HUES64 (cell line): ENCODE results near the gene APOBEC3H.
"Not testable (repeated sequence)": the region's sequence is repeated elsewhere in the genome, so short reads cannot be mapped to it uniquely, and the experiment has no call there.

ENCODE experiments used
- H3K27ac ChIP-seq: 2 replicates; pipeline ENCODE4 v1.7.0; 2013; ENCODE audit warnings: low read depth, low read length, inconsistent platforms
- H3K27me3 ChIP-seq: 2 replicates; pipeline ENCODE4 v1.6.1; 2013; ENCODE audit warnings: mild to moderate bottlenecking, low read length; ENCODE audit not compliant: insufficient read depth
- H3K36me3 ChIP-seq: 2 replicates; pipeline ENCODE4 v1.6.1; 2013; ENCODE audit warnings: mild to moderate bottlenecking, low read length; ENCODE audit not compliant: insufficient read depth
- H3K4me1 ChIP-seq: 2 replicates; pipeline ENCODE4 v1.6.1; 2013; ENCODE audit warnings: mild to moderate bottlenecking, low read length, moderate library complexity; ENCODE audit not compliant: insufficient read depth
- H3K4me3 ChIP-seq: 2 replicates; pipeline ENCODE4 v1.5.1; 2013; ENCODE audit warnings: mild to moderate bottlenecking, low read length, moderate library complexity
- H3K9ac ChIP-seq: 2 replicates; pipeline ENCODE4 v1.6.1; 2013; ENCODE audit warnings: mild to moderate bottlenecking, low read depth, low read length
- H3K9me3 ChIP-seq: 2 replicates; pipeline ENCODE4 v1.6.1; 2013; ENCODE audit warnings: low read depth, low read length; ENCODE audit not compliant: insufficient read depth
- WGBS: fragments of 150-250, 120-280 bp; methylation state at CpG from one replicate; pipeline ENCODE4 v1.1.7; 2013; ENCODE audit warnings: missing lambda C conversion rate; 5-methylcytosine and 5-hydroxymethylcytosine counted together

APOBEC3H gene

DNA sequence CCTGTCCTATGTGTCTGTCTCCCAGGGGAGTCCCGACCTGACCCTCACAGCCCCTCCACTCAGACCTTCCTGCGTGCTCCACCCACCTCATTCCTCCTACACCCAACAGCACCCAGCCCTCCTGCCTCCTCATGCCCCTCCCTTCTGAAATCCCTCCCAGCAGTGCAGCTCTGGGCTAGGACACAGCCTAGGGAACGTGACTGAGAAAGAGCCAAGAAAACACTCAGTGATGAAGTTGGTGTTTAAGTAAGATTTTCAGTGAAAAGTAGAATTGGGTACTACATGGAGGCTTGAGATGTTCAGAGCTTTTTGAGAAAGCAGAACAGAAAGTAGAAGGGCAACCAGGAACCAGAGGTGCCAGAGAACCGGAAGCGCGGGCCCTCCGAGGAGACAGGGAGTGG, 24.5 kb upstream of the APOBEC3H start:
- H3K9ac ChIP-seq, result not testable (repeated sequence)
- 88% methylated on average over 6 of the region's 7 CpGs for WGBS

DNA sequence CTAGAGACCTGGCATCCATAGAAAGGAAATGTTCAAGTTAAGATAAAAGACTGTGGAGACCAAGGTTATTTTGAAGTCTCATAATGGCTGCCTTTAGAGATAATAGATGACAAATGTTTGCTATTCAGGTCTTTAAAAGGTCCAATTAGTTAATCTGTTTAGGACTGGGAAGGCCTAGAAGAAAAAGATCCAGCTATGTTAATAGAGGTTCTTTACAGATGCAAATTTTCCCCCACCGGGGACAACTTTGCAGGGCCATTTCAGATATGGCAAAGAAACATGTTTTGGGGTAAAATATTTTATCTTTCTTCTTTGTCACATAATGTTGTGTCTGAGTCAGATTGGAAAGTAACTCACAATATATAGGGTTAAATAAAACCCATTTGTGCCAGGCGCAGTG, 23.1 kb upstream of the APOBEC3H start:
- H3K27me3 ChIP-seq, result no peaks in the 10 kb centered on the region
- H3K27ac ChIP-seq, result no peak overlapping the region
- H3K9me3 ChIP-seq, result no peaks in the 10 kb centered on the region
- no peak overlapping the region for H3K4me3 ChIP-seq
- peaks cover 6% of the 10 kb centered on the region; the same call in 1 of the 2 replicates for H3K4me1 ChIP-seq
- no peak overlapping the region for H3K9ac ChIP-seq
- 47% methylated on average over 2 of the region's 2 CpGs for WGBS
- H3K36me3 ChIP-seq, result no peaks in the 10 kb centered on the region

More for the DNA sequence above, 24.5 kb upstream of the APOBEC3H start:
- peaks cover 12% of the 10 kb centered on the region; the same call in 1 of the 2 replicates for H3K4me1 ChIP-seq
- H3K27me3 ChIP-seq, H3K27ac ChIP-seq, H3K4me3 ChIP-seq, H3K9me3 ChIP-seq, H3K36me3 ChIP-seq: not testable (repeated sequence)

DNA sequence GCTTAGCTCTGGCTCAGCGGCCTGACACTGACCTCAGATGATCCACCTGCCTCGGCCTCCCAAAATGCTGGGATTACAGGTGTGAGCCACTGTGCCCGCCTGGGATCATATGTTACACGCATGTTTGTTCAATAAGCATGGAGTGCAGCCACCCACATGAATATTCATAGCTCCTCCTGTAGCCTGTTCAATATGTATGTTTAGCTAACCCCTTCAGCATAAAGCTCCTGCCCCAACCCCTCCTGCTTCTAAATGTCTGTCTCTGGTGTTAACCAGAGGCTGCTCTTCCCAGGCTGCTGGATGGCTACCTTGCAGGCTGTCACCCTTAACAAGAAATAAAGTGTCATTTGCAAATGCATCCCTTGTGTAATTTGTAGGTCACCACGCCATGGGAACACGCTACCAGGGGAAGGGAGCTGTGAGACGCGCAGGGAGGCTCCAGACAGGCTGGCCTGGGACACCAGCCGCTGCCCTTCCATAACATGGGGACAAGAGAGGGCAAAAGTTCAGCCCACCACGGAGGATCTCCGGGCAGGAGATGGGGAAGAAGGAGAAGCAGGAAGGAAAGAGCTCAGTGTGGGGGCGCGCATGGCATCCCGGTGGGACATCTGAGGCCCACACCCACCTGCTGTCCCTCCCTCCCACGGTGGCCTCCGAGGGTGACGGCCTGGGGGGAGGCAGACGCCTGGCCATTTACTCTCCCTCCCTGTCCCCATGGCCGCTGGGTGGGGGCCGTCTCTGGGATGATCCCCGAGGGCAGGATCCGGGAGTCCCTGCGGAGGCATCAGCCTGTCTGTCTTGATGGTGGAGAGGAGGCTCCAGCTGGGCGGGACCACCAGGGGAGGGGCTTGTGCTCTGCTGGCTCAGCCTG, 20.7 kb upstream of the APOBEC3H start:
- WGBS, result 37% methylated on average over 12 of the region's 24 CpGs
- H3K36me3 ChIP-seq, H3K4me3 ChIP-seq, H3K27me3 ChIP-seq, H3K9ac ChIP-seq, H3K4me1 ChIP-seq, H3K27ac ChIP-seq, H3K9me3 ChIP-seq: not testable (repeated sequence)

DNA sequence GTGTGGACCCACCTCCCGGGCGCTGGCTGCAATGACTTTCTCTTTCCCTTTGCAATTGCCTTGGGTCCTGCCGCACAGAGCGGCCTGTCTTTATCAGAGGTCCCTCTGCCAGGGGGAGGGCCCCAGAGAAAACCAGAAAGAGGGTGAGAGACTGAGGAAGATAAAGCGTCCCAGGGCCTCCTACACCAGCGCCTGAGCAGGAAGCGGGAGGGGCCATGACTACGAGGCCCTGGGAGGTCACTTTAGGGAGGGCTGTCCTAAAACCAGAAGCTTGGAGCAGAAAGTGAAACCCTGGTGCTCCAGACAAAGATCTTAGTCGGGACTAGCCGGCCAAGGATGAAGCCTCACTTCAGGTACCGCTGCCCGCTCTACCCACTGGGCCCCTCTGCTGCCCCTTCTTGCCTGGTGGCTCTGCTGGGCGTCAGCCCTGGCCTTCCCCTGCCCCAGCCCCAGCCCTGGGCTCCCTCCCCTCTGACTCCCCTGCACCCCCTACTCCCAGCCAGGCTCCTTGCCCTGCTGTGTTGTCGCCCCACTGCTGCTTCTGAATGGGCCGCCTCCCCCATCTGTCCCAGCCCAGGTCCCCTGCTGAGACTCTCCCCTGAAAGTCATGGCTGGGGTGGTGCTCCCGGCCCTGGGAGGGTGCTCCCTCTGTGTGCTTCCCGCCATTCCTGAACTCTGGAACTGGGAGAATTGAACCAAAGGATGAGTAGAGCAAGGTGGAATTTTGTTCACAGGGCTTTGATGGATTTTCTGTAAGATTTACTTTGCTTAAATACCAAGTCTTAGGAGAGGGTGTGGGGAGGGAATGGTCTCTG, 19.8 kb upstream of the APOBEC3H start, which contains the start of gene APOBEC3G:
TSS of gene APOBEC3G (plus strand) at position 250 of the 815 bp plus-strand sequence. CDS start at position 337, 87 bp downstream.
- not testable (repeated sequence) for H3K36me3 ChIP-seq, H3K9ac ChIP-seq, H3K9me3 ChIP-seq, H3K27ac ChIP-seq, H3K27me3 ChIP-seq, H3K4me1 ChIP-seq
- H3K4me3 ChIP-seq, result peak within 1 kb of the TSS; percentile 31
- WGBS, result 42% methylated on average over 13 of the region's 17 CpGs

DNA sequence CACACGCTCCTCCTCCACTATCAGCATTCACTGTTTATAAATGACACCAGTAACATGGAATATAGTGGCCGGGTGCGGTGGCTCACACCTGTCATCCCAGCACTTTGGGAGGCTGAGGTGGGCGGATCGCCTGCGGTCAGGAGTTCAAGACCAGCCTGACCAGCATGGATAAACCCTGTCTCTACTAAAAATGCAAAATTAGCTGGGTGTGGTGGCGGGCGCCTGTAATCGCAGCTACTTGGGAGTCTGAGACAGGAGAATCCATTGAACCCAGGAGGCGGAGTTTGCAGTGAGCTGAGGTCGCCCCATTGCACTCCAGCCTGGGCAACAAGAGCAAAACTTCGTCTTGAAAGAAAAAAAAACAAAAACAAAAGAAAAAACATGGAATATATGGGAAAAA, 19.1 kb upstream of the APOBEC3H start:
- not testable (repeated sequence) for H3K36me3 ChIP-seq, H3K4me3 ChIP-seq, H3K27me3 ChIP-seq, H3K4me1 ChIP-seq, H3K27ac ChIP-seq, H3K9ac ChIP-seq, H3K9me3 ChIP-seq
- 97% methylated on average over 11 of the region's 12 CpGs for WGBS

DNA sequence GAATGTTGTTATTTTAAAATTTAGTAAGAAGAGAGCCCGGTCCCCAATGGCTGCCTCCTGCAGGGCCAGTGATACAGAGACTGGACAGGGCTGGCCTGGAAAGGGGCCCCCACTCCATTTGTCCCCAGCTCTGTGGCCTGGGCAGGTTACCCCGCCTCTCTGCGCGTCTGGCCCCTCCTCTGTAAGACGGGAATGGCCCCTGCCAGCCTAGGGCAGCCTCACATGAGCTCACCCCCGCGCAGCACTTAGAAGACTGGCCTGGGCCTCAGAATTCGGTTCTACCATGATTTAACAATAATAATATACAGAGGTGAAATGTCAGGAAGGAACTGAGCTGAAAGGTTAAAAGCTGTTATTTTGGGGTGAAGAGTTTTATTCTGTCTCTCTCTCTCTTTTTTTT, 18.7 kb upstream of the APOBEC3H start:
- Histone ChIP-seq H3K4me1 (peaks cover 6% of the 10 kb centered on the region; the same call in 1 of the 2 replicates), H3K9ac (no peak overlapping the region), H3K27me3 (no peaks in the 10 kb centered on the region), H3K36me3 (no peaks in the 10 kb centered on the region), H3K9me3 (no peaks in the 10 kb centered on the region), H3K4me3 (no peak overlapping the region), H3K27ac (no peak overlapping the region)
- 87% methylated on average over 8 of the region's 8 CpGs for WGBS

DNA sequence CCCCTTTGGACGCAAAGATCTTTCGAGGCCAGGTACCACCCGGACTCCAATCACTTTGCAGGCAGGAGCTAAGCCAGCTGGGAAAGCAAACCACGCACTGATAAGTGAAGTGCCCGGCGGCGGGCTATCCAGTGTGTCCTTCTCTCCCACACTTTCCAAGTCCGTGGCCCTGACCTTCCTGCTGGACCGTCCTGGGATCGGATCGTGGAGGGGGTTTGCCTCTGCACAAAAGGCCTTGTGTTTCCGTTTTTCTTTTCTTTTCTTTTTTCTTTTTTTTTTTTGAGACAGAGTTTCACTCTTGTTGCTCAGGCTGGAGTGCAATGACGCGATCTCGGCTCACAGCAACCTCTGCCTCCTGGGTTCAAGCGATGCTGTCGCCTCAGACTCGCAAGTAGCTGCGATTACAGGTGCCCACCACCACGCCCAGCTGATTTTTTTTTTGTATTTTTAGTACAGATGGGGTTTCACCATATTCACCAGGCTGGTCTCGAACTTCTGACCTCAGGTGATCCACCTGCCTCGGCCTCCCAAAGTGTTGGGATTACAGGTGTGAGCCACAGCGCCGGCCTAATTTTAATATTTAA, 17.9 kb upstream of the APOBEC3H start:
- H3K9ac ChIP-seq, result not testable (repeated sequence)
- 94% methylated on average over 20 of the region's 24 CpGs for WGBS

DNA sequence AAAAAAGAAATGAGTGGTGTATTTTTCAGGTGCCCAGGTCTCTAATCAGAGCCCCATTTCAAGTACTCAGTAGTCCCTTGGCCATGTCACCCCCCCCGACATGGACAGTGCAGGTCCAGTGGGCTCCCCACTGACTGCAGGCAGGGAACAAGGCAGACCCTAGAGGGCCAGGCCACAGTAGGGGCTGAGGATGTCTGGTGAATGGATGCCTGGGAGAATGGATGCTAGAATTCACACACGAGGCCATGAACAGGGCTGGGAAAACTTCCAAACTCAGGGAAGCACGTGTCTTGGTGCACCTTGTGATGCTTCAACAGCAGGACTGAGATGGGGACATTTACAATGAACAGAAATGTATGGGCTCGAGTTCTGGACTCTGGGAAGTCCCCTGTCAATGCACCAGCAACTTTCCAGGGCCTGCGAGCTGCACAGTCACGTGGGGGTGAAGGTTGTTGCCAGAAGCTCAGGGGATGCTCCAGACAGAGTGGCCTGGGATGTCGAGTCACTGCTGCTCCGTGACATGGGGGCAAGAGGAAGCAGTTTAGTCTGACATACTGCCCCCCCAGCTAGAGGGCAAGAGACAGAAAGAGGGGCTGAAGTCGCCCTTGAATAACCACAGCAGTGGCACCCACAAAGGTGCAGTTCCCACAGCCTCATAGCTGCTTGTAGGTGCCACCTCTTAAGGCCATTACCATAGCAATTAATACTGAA, 16.8 kb upstream of the APOBEC3H start:
- 88% methylated on average over 9 of the region's 9 CpGs for WGBS
- Histone ChIP-seq H3K27me3 (no peaks in the 10 kb centered on the region), H3K27ac (no peak overlapping the region), H3K36me3 (no peaks in the 10 kb centered on the region), H3K9ac (no peak overlapping the region), H3K9me3 (no peaks in the 10 kb centered on the region), H3K4me1 (no peaks in the 10 kb centered on the region), H3K4me3 (no peak overlapping the region)

More for the DNA sequence above, 17.9 kb upstream of the APOBEC3H start:
- H3K4me3 ChIP-seq, H3K27me3 ChIP-seq, H3K4me1 ChIP-seq, H3K36me3 ChIP-seq, H3K27ac ChIP-seq, H3K9me3 ChIP-seq: not testable (repeated sequence)

DNA sequence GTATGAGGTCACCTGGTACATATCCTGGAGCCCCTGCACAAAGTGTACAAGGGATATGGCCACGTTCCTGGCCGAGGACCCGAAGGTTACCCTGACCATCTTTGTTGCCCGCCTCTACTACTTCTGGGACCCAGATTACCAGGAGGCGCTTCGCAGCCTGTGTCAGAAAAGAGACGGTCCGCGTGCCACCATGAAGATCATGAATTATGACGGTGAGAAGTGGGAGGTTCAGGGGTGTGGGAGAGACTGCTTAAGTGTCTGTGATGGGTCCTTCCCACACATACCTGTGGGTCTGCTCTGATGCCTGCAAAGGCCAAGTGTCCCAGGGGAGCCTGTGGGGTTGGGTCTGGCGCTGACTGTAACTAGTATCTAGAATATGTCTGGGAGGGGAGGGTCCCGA, 16.0 kb upstream of the APOBEC3H start:
- Histone ChIP-seq H3K36me3 (no peaks in the 10 kb centered on the region), H3K9me3 (no peaks in the 10 kb centered on the region), H3K27ac (no peak overlapping the region), H3K4me1 (no peaks in the 10 kb centered on the region), H3K4me3 (no peak overlapping the region), H3K27me3 (no peaks in the 10 kb centered on the region), H3K9ac (no peak overlapping the region)
- whole genome bisulfite sequencing, result 93% methylated on average over 12 of the region's 12 CpGs

DNA sequence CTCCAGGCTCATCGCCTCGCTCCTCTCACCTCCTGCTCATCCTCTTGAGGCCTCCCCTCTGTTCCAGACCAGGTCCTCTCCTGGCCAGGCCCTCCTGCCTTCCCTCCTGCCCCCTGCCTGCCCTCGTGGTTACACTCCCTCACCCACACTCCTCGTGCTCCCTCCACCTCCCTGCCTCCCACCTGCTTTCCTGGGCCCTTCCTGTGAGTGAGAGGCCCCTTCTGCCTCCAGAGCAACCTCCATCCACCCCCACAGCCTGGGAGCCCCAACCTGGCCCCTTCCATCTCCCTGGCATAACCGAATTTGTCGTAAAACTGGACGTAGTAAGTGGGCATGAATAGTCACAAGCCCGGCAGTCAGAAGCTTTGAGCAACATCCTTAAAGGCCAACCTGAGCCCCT, 15.4 kb upstream of the APOBEC3H start:
- H3K9ac ChIP-seq, result no peak overlapping the region
- H3K27ac ChIP-seq, result no peak overlapping the region
- H3K27me3 ChIP-seq, result no peaks in the 10 kb centered on the region
- no peaks in the 10 kb centered on the region for H3K4me1 ChIP-seq
- no peaks in the 10 kb centered on the region for H3K36me3 ChIP-seq
- no peak overlapping the region for H3K4me3 ChIP-seq
- no peaks in the 10 kb centered on the region for H3K9me3 ChIP-seq
- 85% methylated on average over 8 of the region's 8 CpGs for WGBS
